ENCODE measurements around the gene CLN3.
"Not testable (repeated sequence)": the region's sequence is repeated elsewhere in the genome, so short reads cannot be mapped to it uniquely, and the experiment has no call there.

Gene CLN3

DNA sequence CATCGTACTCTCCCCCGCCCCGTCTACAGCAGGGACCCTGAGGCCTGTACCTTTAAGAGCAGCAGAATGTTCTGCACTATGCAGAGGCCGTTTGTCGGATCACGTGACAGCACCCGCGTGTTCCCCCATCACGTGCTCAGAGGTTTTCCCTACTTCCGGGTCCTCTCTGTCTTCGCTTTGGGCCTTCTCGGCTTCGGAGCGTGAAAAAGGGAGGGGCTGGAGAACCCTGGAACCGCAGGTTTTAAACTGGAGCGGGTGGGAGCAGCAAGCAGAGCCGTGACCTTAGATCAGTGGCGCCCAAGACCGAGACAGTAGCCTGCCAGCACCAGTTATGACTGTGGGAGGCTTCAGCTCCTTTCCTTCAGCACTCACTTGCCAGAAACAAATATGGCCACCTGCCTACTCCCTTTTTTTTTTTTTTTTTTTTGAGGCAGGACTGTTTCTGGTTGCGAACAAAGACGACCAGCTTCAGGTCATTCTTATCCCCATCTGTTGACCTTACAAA, at the start of gene CLN3:
CLN3 (minus strand) TSS at position 105 of the 505 bp plus-strand sequence. CDS start 315 bp downstream, outside the sequence.
- DNase-seq (ENCODE audit: low read depth in 2 of 2), result peak; percentile 68 to 80

DNA sequence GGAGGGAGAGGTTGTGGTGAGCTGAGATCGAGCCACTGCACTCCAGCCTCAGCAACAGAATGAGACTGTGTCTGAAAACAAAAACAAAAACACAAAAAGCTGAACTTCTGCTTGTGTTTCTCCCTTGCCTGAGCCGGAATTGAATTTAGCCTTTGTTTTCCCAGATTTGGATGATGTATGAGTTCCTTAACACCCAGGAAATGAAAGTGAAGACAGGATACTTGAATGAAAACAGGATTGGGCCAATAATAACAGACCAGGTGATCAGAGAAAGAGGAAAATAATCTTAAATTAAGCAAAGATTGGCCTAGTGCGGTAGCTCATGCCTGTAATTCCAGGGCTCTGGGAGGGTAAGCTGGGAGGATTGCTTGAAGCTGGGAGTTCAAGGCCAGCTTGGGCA, 48.5 kb upstream of the CLN3 start:
- no peak for DNase-seq (ENCODE audit: low read depth in 2 of 2)

DNA sequence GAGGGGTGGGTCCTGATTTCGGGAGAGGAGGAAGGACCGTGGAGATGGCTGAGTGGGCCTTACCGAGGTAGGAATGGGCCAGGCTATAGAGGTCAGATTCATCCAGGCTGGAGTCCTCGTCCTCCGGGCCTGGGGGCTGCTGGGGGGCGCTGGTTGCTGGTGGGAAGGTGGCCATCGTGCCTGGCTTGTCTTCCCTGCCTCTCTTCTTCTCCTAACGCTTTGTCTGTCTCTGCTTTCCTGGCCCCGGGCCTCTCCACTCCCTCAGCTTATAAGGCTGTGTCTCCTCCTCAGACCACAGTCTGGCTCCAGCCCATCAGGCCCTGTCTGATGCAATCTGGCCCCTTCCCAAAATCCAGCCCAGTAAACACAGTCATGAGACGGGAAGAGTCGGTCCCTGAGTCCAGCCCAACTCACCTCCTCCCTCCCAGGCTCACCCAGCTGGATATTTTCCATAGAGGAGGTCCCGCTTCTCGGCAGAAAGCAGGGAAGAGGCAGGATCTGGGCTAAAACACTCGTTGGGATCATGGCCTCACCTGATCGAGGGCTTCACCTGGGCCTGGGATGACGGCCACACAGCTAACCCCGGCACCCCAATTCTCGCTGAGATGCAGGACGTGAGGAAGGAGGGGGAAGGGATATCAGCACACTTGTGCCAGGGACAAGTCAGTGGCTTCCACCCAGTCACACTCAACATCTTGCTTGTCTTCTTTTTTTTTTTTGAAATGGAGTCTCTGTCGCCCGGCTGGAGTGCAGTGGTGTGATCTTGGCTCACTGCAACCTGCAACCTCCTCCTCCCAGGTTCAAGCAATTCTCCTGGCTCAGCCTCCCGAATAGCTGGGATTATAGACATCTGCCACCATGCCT, 47.1 kb upstream of the CLN3 start, which contains the start of gene NUPR1:
NUPR1 (minus strand) TSS at position 242 of the 864 bp plus-strand sequence; CDS start at position 175, 67 bp downstream.
- DNase-seq (ENCODE audit: low read depth in 2 of 2), result no peak

DNA sequence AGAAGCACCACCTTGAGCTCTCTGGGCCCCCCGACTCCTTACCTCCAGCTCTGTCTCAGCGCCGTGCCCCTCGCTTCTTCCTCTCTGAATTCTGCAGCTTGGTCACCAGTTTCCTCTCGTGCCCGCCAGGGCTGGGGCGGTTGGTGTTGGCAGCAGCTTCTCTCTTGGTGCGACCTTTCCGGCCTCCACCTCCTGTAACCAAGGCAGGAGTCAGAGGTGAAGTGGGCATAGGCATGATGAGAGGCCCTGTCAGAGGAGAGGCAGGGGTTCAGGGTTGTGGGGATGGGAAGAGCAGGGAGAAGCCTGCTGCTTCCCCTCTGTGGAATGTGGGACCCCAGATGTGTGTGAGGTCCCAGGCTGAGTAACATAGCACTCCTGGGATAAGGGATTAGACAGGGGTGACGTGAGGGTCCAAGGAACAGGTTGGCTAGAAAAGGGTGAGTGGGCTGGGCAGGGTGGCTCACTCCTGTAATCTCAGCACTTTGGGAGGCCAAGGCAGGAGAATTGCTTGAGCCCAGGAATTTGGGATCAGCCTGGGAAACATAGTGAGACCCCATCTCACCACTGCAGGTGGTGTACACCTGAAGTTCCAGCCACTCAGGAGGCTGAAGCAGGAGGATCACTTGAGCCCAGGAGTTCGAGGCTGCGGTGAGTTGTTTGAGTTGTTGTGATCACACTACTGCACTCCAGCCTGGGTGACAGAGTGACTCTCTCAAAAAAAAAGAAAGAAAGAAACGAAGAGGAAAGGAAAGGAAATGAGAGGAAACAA, 46.3 kb upstream of the CLN3 start:
- DNase-seq (ENCODE audit: low read depth in 2 of 2), result no peak

DNA sequence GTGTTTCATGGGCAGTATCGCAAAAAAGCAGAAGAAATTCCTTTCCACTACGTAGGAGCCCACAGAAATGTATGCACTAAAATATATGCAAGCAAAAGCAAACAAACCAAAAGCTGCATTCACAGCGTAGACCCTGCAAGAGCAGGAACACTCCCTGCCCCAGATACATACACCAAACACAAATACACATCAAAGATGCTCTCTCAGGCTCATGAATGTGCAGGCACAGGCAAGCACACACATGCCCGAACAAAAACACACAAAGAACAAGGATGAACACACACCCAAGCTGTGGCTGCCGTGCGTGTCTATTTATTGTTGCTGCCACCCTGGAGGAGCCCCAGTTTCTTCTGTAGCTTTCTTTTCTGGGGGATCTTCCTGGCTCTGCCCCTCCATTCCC, 45.2 kb upstream of the CLN3 start:
- no peak for DNase-seq (ENCODE audit: low read depth in 2 of 2)

DNA sequence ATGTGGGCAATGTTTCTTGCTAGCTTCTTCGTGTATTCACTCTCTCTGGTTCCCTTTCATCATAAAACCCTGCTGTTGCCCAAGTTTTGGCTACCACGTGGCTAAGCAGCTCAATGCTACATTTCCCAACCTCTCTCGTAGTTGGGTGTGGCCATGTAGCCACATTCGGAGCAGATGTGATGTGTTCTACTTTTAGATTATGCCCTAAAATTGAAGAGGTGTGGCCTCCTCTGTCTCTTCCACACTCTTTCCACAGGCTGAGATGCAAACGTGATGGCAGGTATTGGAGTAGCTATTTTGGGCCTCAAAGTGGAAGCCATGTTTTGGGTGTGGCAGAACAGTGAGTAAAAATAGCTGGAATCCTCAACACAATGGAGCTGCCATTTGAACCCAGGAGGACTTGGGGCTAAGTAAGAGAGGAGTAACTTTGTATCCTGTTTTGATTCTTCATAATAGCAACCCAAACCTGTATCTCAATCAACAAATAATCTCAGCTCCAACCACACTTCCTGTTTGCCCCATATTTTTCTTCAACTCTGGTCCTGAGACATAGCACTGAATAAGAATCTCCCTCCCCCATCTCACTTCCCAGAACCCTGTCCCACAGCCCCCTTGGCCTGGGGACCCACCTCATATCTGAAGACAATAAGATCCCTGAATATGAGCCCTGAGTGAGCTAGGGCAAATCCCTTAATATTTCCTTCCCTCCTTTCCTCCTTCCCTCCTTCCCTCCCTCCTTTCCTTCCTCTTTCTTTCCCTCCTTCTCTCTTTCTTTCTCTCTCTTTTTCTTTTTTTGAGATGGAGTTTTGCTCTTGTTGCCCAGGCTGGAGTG, 42.9 kb upstream of the CLN3 start:
- DNase-seq (ENCODE audit: low read depth in 2 of 2), result no peak

DNA sequence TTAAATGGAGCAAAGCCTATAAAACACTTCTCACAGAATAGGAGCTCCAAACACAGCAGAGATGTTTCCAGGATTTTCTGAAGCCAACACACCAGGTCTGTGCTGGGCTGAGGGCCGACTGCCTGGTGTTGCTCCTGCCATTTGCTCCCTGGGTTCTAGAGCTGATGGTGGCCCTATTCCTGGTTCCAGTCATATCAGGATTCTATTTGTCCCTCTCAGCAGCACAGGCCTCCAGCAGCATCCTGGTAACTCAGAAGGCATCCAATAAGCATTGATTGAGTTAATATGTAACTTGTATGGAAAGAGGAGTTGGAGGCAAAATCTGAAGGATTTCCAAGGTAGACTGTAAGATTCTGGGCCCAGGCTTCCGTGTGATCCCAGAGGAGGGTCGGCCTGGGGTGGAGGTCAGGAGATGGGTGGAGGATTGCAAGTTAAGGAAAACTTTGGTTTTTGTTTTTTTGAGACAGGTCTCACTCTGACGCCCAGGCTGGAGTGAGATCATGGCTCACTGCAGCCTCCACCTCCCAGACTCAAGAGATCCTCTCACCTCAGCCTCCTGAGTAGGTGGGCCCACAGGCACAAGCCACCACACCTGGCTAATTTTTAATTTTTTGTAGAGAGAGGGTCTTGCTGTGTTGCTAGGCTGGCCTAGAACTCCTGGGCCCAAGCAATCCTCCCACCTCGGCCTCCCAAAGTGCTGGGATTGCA, 41.2 kb upstream of the CLN3 start:
- DNase-seq (ENCODE audit: low read depth in 2 of 2), result no peak

DNA sequence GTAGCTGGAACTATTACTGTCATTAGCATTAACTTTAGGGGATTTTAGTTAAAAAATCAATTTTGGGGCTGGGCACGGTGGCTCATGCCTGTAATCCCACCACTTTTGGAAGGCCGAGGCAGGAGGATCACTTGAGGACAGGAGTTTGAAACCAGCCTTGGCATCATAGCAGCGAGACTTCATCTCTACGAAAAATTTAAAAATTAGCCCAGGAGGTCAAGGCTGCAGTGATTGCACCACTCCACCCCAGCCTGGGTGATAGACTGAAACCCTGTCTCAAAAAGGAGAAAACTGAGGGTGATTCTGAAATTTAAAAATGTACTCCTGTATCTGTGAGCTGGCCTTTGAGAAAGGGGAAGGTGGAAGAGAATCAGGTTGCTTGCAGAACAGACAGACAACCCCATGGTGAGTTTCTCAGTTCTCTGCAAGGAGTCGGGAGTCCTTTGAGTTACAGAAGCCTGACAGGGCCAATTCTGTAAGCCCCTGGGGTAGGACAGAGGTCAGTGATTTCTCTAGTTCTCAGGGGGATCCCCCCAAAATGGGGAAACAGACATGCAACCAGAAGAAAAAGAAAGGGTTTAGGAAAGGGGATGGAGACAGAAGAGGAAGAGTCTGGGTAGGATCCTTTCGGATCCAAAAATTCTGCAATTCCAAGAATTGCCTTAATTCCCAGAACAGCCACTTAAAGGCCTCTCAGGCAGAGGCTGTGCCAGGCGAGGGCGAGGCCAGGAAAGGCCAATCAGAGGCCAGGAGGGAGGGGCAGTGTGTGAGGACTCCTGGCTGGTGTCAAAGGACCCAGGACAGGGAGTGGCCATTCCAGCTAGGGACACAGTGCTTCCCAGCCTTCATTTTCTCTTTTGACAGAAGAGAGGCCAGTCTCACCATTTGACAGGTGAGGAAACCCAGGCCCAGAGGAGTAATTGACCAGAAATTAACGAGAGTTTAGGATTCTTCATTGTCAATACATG, 40.2 kb upstream of the CLN3 start:
- DNase-seq (ENCODE audit: low read depth in 2 of 2), result no peak

DNA sequence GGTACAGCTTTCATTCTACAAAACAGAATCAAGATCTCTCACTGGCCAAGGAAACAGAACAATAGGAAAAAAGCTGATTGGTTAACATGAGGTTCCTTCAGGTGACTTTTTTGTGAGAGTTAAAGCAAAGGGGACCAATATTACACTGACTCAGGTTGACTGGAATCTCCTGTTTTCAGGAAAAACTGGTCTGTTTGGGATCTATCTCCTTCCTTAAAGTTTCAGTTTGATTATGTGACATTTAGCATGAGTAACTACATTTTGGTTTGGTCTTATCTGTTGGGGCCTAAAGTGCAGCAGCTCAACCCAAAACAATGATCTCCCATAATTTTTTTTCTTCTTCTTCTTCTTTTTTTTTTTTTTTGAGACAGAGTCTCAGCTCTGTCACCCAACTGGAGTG, 37.2 kb upstream of the CLN3 start:
- DNase-seq (ENCODE audit: low read depth in 2 of 2), result no peak

DNA sequence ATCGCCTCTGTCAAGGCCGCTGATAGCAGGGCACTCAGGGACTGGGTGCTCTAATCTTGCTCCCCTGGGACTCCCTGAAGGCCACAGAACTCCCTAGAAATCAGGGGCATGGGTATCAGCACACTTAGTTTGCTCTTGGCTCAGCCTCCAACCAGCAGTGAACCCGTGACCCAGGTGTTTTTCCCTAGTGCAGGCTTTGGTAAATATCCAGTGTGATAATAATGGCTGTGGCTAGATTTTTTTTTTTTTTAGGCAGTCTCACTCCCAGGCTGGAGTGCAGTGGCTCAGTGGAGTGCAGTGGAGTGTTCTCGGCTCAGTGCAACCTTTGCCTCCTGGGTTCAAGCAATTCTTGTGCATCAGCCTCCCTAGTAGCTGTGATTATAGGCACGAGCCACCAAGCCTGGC, 36.6 kb upstream of the CLN3 start:
- DNase-seq (ENCODE audit: low read depth in 2 of 2), result no peak

DNA sequence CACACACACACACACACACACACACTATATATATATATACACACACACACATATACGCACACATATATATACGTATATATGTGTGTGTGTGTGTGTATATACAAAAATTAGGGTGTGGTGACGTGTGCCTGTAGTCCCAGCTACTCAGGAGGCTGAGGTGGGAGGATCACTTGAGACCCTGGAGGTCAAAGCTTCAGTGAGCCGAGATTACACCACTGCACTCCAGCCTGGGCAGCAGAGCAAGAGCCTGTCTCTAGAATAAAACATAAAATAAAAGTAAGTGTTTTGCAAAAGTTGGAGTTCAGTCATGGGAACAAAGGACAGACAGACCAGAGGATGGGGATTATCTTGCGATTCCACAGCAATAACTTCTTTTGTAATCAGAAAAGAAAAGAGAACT, 36.1 kb upstream of the CLN3 start:
- no peak for DNase-seq (ENCODE audit: low read depth in 2 of 2)

DNA sequence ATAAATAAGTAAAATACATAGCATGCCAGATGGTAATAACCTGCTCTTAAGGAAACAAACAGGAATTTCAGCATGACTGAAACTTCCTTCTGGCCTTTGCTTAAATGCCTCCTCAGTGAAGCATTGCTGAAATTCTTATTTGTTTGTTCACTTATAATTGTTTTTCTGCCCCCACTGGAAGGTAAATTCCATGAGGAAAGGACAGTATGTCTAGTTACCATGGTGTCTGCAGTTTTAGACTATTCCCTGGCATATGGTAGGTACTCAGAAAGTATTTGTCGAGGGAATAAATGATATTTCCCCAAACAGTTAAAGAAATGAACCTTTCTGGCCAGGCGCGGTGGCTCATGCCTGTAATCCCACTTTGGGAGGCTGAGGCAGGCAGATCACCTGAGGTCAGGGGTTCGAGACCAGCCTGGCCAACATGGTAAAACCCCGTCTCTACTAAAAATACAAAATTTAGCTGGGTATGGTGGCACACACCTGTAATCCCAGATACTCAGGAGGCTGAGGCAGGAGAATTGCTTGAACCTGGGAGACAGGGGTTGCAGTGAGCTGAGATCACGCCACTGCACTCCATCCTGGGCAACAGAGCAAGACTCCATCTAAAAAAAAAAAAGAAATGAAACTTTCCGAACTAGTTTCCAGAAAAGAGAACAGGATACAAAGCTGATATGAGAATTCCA, 35.4 kb upstream of the CLN3 start:
- DNase-seq (ENCODE audit: low read depth in 2 of 2), result not testable (repeated sequence)

DNA sequence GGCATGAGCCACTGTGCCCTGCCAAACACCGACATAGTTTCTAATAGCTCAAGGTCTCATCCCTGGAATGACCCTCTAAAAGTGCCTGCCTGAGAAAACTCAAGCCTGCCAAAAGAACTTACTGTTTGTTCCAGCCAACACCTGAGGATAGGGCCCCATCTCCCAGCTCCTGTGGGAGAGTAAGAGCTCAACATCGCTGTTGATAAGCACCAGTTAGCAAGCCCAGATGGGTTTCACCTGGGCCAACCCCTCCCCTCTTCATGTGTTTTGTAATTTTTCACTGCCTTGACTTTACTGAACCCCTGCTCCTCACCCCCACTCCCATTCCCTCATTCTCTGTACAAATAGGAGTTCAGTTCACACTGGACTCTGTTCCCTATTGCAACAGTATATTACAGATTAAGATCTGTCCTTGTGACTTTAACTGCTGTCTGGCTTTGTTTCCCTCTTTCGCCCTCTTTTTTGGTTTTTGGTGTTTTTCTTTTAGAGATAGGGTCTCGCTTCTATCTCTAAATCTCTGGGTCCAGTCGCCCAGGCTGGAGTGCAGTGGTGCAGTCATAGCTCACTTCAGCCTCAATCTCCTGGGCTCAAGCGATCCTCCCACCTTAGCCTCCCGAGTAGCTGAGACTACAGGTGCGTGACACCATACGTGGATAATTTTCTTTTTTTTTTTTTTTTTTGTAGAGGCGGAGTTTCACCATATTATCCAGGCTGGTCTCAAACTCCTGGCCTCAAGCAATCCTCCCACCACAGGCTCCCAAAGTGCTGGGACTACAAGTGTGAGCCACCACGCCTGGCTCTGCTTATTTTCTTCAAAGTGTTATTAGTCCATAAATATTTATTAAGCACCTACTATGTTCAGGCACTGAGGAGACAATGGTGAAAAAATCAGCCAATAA, 34.6 kb upstream of the CLN3 start:
- no peak for DNase-seq (ENCODE audit: low read depth in 2 of 2)

DNA sequence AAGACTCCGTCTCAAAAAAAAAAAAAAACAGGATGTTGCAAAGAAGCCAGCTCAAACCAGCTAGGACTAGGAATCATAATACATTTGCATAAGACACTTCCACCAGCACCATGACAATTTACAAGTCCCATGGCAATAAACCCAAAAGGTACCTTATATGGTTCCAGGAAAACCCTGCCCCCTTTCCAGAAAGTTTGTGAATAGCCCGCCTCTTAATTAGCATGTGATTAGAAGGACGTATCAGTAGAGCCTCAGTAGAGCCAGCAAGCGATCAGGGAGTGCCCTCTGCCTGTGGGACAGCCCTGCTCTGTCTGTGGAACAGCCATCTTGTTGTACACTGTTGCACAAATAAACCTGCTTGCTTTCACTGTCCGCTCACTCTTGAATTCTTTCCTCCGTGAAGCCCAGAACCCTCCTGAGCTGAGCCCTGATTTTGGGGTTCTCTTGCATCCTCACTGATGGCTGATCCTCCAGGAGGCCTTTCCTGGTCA, 32.9 kb upstream of the CLN3 start:
- DNase-seq (ENCODE audit: low read depth in 2 of 2), result no peak

DNA sequence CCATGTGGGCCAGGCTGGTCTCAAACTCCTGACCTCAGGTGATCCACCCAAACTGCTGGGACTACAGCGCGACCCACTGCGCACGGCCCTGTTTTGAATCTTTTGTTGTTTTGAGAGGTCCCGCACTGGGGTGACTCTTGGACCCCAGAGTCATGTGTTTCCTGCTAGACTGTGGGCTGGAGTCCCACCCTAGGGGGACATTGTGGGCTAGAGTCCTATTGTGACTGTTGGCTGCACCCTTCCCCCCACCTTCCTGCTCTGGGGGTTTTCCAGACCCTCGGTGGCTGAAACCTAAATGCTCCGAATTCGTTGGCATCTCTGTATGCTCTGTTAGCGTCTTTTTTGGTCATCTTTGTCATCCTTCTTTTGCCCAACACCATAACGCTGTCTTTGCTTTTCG, 30.9 kb upstream of the CLN3 start:
- no peak for DNase-seq (ENCODE audit: low read depth in 2 of 2)

DNA sequence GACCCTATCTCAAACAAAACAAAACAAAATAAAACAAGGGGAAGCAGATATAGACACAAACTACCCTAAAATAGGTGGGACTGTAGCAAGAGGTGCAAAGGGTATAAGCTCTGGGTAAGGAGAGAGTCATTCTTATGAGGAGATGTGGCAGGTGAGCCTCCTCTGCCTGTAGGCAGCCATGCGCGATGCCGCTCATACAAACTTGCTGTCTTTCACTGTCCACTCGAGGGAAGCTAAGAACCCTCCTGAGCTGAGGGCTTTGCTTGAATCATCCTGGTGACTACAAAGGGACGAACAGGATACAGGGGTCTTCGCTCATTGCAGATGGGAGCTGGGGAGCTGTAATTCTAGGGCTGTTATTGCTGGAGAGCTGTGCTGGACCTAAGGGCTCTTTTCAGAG, 29.6 kb upstream of the CLN3 start:
- no peak for DNase-seq (ENCODE audit: low read depth in 2 of 2)

DNA sequence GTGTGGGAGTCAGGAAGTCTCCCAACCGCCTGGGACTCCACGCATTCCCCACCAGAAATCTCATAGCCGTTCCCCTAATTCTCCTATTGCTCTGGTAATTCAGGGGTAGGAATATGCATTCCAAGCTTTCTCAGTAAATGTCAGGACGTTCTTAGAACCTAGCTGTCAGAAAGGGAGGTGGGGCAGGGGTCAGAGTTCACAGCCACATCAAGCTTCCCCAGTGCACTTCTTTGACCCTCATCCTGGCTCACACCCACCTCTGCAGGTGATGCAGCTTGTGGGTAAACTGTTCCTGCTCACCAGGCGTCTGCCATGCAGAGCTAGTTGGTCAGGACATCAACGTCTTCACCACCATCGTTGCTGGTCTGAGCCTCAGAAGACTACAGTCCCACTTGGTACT, 28.8 kb upstream of the CLN3 start:
- no peak for DNase-seq (ENCODE audit: low read depth in 2 of 2)

DNA sequence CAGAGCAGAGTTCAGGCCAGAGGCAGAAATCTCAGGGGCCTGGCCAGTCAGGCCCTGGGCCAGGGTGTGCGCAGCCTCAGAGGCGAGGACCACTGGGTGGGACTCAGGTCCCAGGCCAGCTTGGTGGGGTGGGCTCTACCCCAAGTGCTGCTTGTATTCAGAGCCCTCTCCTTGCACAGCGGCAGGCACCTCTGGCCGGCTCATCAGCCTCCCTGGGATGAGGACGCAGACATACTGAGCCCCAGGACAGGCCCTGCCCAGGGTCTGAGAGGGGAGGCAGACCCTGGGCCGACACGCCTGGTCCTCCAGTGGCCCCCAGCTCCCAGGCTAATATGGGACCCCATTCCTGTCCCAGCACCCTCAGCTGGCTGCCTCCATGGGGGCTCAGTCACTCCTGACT, 22.4 kb upstream of the CLN3 start:
- no peak for DNase-seq (ENCODE audit: low read depth in 2 of 2)
